Endodermal cell (in vitro differentiated cells): ENCODE measurements around the gene PXT1. TPM values are rescaled to one million over a fixed set of nuclear protein-coding genes. Genes with fewer than 3 reads are reported as not detected.

Experiments
- DNase-seq: peaks from one replicate; pipeline ENCODE4 v3.0.0-alpha.2; 2017
- H3K27ac ChIP-seq: 2 replicates; pipeline ENCODE4 v1.5.1; 2013; ENCODE audit warnings: mild to moderate bottlenecking, low read depth, low read length, moderate library complexity
- H3K27me3 ChIP-seq: 2 replicates; pipeline ENCODE4 v1.6.1; 2013; ENCODE audit warnings: mild to moderate bottlenecking, low read length, moderate library complexity; ENCODE audit not compliant: insufficient read depth, control insufficient read depth, poor library complexity, severe bottlenecking
- H3K36me3 ChIP-seq: 2 replicates; pipeline ENCODE4 v1.7.0; 2013; ENCODE audit warnings: mild to moderate bottlenecking, low read length, moderate library complexity; ENCODE audit not compliant: control insufficient read depth, insufficient read depth
- H3K4me1 ChIP-seq: one replicate; pipeline ENCODE4 v1.7.0; 2013; ENCODE audit warnings: low read length; ENCODE audit not compliant: control insufficient read depth, insufficient read depth
- H3K4me3 ChIP-seq: 2 replicates; pipeline ENCODE4 v1.5.1; 2013; ENCODE audit warnings: mild to moderate bottlenecking, low read length, moderate library complexity
- H3K9ac ChIP-seq: 2 replicates; pipeline ENCODE4 v1.6.1; 2013; ENCODE audit warnings: mild to moderate bottlenecking, low read length, moderate library complexity; ENCODE audit not compliant: poor library complexity, severe bottlenecking; ENCODE audit errors: extremely low read depth
- H3K9me3 ChIP-seq: 2 replicates; pipeline ENCODE4 v1.6.1; 2013; ENCODE audit warnings: mild to moderate bottlenecking, low read length, moderate library complexity; ENCODE audit not compliant: control insufficient read depth
- H3K27ac Mint-ChIP-seq: 2 replicates; pipeline ENCODE4 v1.8.0; 2020; ENCODE audit warnings: mixed read lengths
- H3K27me3 Mint-ChIP-seq: 2 replicates; pipeline ENCODE4 v1.8.0; 2021; ENCODE audit warnings: mild to moderate bottlenecking, mixed read lengths; ENCODE audit not compliant: insufficient read depth
- H3K36me3 Mint-ChIP-seq: 2 replicates; pipeline ENCODE4 v1.8.0; 2020; ENCODE audit warnings: low read depth, mixed read lengths
- H3K4me1 Mint-ChIP-seq: 2 replicates; pipeline ENCODE4 v1.8.0; 2020; ENCODE audit warnings: mixed read lengths
- H3K4me3 Mint-ChIP-seq: 2 replicates; pipeline ENCODE4 v1.8.0; 2020; ENCODE audit warnings: mild to moderate bottlenecking, moderate library complexity, mixed read lengths
- H3K9me3 Mint-ChIP-seq: 2 replicates; pipeline ENCODE4 v1.8.0; 2020; ENCODE audit warnings: mild to moderate bottlenecking, mixed read lengths
- WGBS, 2 experiments: methylation state at CpG; one replicate each; pipeline versions ENCODE4 v1.1.5 to v1.1.7; 2013; ENCODE audit warnings: missing lambda C conversion rate in 2 of 2, mixed read lengths in 1 of 2; ENCODE audit not compliant: insufficient coverage in 1 of 2, insufficient read length in 1 of 2; 5-methylcytosine and 5-hydroxymethylcytosine counted together
- total RNA-seq, 2 donors: library from RNA; stranded (reverse); fragmentation: NEBNext Ultra II Directional in 1 of 2; extraction: Animal tissue kit (Norgen Biotek cat#: 25700) in 1 of 2; gene quantifications; 2 replicates in 1 of 2; 3 replicates in 1 of 2; pipeline ENCODE4 v1.2.1, GENCODE V29; 2021
- TF ChIP-seq, protein P1 (sequence below): fragments of 200-600 bp; sonication (generic); conservative IDR thresholded peaks from 2 replicates; pipeline ENCODE4 v1.5.0; 2021; ENCODE audit warnings: antibody characterized with exemption, mild to moderate bottlenecking

The PXT1 gene
- total RNA-seq, 2 donors from 2014 or later: 0.15 TPM; not detected in 1

DNA sequence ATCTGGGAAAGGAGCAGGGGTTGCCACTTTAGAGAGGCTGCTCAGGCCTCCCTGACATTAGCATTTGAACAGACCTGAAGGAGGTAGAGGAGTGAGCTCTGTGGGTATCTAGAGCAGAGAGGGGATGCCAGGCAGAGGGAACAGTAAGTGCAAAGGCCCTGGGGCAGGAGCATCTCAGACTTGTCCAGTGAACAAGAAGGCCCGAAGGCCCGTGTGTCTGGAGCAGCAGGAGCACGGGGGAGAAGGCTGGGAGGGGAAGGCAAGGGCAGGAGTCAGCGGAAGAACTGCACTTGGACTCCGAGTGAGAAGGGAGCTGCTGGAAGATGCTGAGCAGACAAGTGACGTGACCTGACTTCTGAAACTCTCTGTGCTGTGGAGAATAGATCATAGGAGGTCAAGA, 70.6 kb downstream of the PXT1 start:
- Histone ChIP-seq H3K36me3 (no peaks in the 10 kb centered on the region), H3K27ac (no peak overlapping the region), H3K4me1 (peaks cover 9% of the 10 kb centered on the region), H3K27me3 (no peaks in the 10 kb centered on the region), H3K9ac (no peak overlapping the region), H3K9me3 (no peaks in the 10 kb centered on the region), H3K4me3 (no peak overlapping the region)
- DNase-seq: no peak
- H3K36me3 Mint-ChIP-seq: no peaks in the 10 kb centered on the region
- H3K9me3 Mint-ChIP-seq: no peaks in the 10 kb centered on the region
- peaks cover 8% of the 10 kb centered on the region for H3K27me3 Mint-ChIP-seq
- peaks cover 7% of the 10 kb centered on the region for H3K4me1 Mint-ChIP-seq
- TF ChIP-seq, protein P1, sequence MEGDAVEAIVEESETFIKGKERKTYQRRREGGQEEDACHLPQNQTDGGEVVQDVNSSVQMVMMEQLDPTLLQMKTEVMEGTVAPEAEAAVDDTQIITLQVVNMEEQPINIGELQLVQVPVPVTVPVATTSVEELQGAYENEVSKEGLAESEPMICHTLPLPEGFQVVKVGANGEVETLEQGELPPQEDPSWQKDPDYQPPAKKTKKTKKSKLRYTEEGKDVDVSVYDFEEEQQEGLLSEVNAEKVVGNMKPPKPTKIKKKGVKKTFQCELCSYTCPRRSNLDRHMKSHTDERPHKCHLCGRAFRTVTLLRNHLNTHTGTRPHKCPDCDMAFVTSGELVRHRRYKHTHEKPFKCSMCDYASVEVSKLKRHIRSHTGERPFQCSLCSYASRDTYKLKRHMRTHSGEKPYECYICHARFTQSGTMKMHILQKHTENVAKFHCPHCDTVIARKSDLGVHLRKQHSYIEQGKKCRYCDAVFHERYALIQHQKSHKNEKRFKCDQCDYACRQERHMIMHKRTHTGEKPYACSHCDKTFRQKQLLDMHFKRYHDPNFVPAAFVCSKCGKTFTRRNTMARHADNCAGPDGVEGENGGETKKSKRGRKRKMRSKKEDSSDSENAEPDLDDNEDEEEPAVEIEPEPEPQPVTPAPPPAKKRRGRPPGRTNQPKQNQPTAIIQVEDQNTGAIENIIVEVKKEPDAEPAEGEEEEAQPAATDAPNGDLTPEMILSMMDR: no peak
- no peak overlapping the region for H3K4me3 Mint-ChIP-seq
- no peak overlapping the region for H3K27ac Mint-ChIP-seq
- WGBS, 2 experiments: 87 to 90% methylated on average over 6 of the region's 6 CpGs

DNA sequence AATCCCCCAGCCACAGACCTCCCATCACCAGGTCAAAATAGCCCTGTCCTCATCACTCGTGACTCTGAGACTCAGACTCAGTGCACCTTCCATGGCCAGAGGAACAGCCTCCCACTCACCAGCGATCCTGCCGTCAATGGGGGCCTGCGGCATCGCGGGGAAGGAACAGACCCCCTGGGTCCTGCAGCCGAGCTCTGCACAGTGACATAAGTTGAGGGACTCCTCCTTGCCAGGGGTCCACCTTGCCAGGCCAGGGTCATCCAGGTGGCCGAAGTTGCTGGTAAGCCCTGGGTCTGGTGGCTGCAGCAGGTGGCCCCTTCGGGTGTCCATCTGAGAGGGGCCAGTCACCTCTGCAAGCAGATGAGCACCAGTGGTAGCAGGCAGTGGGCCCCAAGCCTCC, 71.4 kb downstream of the PXT1 start:
- TF ChIP-seq, protein P1: no peak
- 88 to 90% methylated on average over 6 to 9 of the region's 9 CpGs for WGBS, 2 experiments
- Histone ChIP-seq H3K4me1 (peaks cover 9% of the 10 kb centered on the region), H3K27me3 (no peaks in the 10 kb centered on the region), H3K9me3 (no peaks in the 10 kb centered on the region), H3K27ac (no peak overlapping the region), H3K9ac (no peak overlapping the region), H3K36me3 (no peaks in the 10 kb centered on the region), H3K4me3 (no peak overlapping the region)
- H3K4me3 Mint-ChIP-seq: no peak overlapping the region
- H3K9me3 Mint-ChIP-seq: no peaks in the 10 kb centered on the region
- H3K36me3 Mint-ChIP-seq: no peaks in the 10 kb centered on the region
- H3K27me3 Mint-ChIP-seq: peaks cover 8% of the 10 kb centered on the region
- H3K27ac Mint-ChIP-seq: no peak overlapping the region
- no peak for DNase-seq
- H3K4me1 Mint-ChIP-seq: peaks cover 7% of the 10 kb centered on the region

DNA sequence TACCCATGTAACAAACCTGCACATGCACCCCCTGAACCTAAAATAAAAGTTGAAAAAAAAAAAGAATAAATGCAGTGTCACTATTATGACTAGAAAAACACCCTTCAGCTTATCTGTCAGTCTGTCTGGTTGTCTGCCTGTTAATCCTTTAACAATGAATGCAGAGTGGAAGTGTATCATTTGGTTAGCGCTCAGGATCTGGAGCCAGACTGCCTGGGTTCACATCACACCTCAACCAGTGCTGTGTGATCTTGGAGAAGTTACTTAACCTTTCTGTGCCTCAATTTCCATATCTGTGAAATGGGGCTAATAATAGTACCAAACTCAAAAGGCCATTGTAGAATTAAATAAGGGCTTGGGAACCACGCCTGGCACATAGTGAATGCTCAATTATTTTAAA, 72.0 kb downstream of the PXT1 start:
- H3K27ac ChIP-seq: no peak overlapping the region
- WGBS, 2 experiments: 92 to 95% methylated on average over 2 of the region's 2 CpGs
- Mint-ChIP-seq H3K9me3 (no peaks in the 10 kb centered on the region), H3K4me3 (no peak overlapping the region), H3K27me3 (peaks cover 8% of the 10 kb centered on the region), H3K36me3 (no peaks in the 10 kb centered on the region), H3K27ac (no peak overlapping the region), H3K4me1 (peaks cover 7% of the 10 kb centered on the region)
- no peak overlapping the region for H3K4me3 ChIP-seq
- H3K4me1 ChIP-seq: peaks cover 9% of the 10 kb centered on the region
- no peaks in the 10 kb centered on the region for H3K27me3 ChIP-seq
- H3K9ac ChIP-seq: no peak overlapping the region
- TF ChIP-seq, protein P1: no peak
- no peak for DNase-seq
- H3K36me3 ChIP-seq: no peaks in the 10 kb centered on the region
- no peaks in the 10 kb centered on the region for H3K9me3 ChIP-seq
